NCI-H2081 (cell line): ENCODE measurements around the gene GNGT1.
"Not testable (repeated sequence)": the region's sequence is repeated elsewhere in the genome, so short reads cannot be mapped to it uniquely, and the experiment has no call there.

Experiments
- DNase-seq, 2 experiments: peaks; one replicate each; lab custom pipeline; 2025; lab: John Stamatoyannopoulos, UW

Gene GNGT1

GRCh38 chr7:93910076-93910994, 4.0 kb downstream of the GNGT1 start:
- no peak for DNase-seq

GRCh38 chr7:93911242-93911641, 4.9 kb downstream of the GNGT1 start:
- DNase-seq, result not testable (repeated sequence)

DNA sequence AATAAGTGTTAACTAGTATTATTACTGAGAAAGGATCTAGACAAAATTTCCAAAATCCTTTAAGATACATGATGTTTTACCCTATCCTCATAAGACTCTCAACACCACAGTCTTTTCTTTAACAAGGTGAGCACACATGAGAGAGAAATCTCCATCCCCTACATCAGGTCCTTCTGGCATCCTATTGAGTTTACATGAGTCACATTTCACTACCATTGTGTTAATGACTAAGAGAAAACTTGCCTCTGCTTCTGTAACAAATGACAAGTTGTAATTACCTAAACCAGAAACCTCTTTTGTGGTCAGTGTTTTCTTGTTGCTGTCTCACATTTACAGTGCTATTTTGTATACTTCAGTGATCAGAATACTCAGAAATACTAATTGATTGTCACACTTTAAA, 5.3 kb downstream of the GNGT1 start:
- not testable (repeated sequence) for DNase-seq

- no peak for DNase-seq
These were observed 6.8 kb downstream of the GNGT1 start for GRCh38 chr7:93913197-93913596.

- no peak for DNase-seq
These were observed 8.3 kb downstream of the GNGT1 start for GRCh38 chr7:93914581-93915066.

GRCh38 chr7:93915206-93915842, 9.0 kb downstream of the GNGT1 start:
- not testable (repeated sequence) for DNase-seq

- not testable (repeated sequence) for DNase-seq
These were observed 9.5 kb downstream of the GNGT1 start for GRCh38 chr7:93915888-93916287.

GRCh38 chr7:93916315-93916714, 9.9 kb downstream of the GNGT1 start:
- not testable (repeated sequence) for DNase-seq

GRCh38 chr7:93920496-93921182, 14.3 kb downstream of the GNGT1 start:
- no peak for DNase-seq

- no peak for DNase-seq
These were observed 14.8 kb downstream of the GNGT1 start for GRCh38 chr7:93921186-93921585.

GRCh38 chr7:93921607-93922566, 15.5 kb downstream of the GNGT1 start, which contains the start of gene GNG11:
GNG11 (plus strand) TSS chr7:93921735; CDS start chr7:93922138, 403 bp downstream.
- peak; percentile 57 to 65 for DNase-seq

GRCh38 chr7:93923296-93923695, 16.9 kb downstream of the GNGT1 start:
- no peak for DNase-seq

DNA sequence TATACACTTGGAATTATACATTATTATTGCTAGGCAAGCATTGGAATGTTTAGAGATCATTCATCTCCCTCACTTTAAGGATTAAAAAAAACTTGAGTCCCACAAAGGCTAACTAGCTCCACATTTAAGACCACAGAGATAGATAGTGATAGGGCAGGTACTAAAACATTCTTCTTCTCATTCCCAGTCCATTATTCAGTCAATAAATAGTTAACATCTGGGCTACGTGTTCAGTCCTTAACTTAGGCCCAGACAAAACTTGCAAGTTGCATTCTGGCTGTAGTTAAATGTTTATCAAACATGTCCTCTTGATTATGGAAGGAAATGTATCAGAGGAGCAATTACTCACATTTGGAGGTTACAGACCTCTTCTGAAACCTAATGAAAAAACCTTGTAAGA, 17.6 kb downstream of the GNGT1 start:
- DNase-seq, result no peak

GRCh38 chr7:93926800-93927199, 20.4 kb downstream of the GNGT1 start:
- no peak for DNase-seq

DNA sequence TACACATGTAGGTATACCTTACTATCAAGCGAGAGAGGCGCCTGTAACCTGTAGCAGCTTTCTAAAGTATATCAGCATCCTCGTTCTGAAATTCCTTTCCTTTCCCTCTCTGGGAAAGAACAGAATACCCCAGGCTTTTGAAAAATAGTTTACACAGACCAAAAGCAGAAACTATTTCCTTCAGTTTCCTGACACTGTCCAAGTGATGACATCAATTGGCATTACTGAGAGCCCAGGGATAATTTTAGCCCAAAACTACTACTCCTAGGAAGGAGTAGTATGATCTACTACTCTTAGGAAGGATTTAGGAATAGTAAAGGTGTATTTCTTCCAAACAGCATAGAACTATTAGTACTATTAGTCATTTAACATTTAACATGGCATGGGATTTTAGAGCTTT, 21.2 kb downstream of the GNGT1 start:
- no peak for DNase-seq

DNA sequence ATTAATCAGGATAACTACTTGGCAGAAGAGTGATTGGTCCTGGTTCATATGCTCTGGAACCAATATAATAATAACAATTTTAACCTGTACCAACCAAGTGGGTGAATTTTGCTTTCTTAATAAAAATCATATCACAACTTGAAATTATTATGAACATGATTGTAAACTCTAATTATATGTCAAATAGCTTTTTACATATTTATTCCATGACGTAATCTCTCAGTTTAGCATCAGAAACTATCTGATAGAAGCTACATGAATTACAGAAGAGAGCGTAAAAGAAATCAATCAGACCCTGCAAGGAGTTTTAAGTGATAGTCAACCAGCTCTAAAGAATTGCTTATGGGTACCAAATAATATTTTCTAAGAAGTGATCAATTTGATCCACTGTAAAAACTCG, 25.3 kb downstream of the GNGT1 start:
- DNase-seq, result no peak

- no peak for DNase-seq
These were observed 26.8 kb downstream of the GNGT1 start for GRCh38 chr7:93933156-93933555.

DNA sequence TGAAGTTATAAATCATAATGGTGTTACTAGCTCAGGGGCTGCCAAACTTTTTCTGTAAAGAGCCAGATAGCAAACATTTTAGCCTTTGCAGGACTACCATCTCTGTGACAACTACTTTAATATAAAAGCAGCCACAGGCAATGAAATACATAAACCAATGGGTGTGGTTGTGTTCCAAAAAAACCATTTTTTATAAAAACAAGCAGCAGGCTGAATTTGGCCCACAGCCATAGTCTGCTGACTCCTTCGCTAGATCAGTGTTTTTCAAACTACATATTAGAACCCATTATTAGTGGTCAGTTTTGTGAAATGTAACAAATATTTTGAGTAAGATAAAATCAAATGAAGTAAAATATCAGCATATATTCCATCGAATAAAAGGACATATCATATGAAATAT, 28.7 kb downstream of the GNGT1 start:
- DNase-seq, result no peak

GRCh38 chr7:93937818-93938217, 31.5 kb downstream of the GNGT1 start:
- no peak for DNase-seq

DNA sequence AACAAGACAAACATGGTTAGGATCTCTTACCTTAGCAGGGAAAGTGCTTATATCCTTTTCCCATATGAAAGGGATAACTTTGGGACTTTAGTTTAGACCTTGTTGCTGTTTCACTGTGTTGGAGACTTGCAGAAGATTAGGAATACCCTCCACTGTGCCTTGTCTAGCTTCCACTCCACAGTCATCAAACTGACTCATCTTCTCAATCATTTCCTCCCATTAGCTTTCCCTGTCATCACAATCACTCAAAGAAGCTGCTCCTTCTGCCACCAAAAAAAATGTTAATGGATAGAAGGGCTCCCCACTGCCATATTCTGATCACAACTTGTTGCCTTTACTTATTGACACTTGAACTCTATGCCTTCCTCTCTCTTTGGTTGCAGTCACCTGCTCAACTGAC, 31.9 kb downstream of the GNGT1 start:
- no peak for DNase-seq

DNA sequence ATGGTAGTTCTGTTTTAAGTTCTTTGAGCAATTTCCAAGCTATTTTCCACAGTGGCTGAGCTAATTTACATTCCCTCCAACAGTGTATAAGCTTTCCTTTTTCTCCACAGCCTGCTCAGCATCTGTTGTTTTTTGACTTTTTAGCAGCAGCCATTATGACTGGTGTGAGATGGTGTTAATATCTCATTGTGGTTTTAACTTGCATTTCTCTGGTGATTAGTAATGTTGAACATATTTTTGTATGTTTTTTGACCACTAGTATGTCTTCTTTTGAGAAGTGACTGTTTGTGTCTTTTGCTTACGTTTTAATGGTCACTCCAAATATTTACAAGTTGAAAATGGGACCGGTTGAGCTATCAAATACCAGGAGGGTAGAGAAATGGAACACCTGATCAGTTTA, 35.6 kb downstream of the GNGT1 start:
- no peak for DNase-seq
